Hepatocyte (in vitro differentiated cells): Measurements from ENCODE around the gene SSB.

Source experiments
- EZH2 ChIP-seq: fragments of 200-600 bp; sonication (generic); IDR thresholded peaks from 2 replicates; pipeline ENCODE4 v1.6.1; 2016; ENCODE audit warnings: antibody characterized with exemption, mild to moderate bottlenecking, borderline replicate concordance
- EZH2phosphoT487 ChIP-seq: fragments of 200-600 bp; sonication (generic); IDR thresholded peaks from one replicate; pipeline ENCODE4 v1.6.1; 2018; ENCODE audit warnings: antibody characterized with exemption, mild to moderate bottlenecking, low read depth, moderate library complexity; ENCODE audit not compliant: unreplicated experiment, severe bottlenecking
- TF ChIP-seq, protein P1 (sequence below): fragments of 200-600 bp; sonication (generic); IDR thresholded peaks from 2 replicates; pipeline ENCODE4 v1.5.1; 2016; ENCODE audit warnings: antibody characterized with exemption, mild to moderate bottlenecking; ENCODE audit not compliant: poor library complexity

DNA sequence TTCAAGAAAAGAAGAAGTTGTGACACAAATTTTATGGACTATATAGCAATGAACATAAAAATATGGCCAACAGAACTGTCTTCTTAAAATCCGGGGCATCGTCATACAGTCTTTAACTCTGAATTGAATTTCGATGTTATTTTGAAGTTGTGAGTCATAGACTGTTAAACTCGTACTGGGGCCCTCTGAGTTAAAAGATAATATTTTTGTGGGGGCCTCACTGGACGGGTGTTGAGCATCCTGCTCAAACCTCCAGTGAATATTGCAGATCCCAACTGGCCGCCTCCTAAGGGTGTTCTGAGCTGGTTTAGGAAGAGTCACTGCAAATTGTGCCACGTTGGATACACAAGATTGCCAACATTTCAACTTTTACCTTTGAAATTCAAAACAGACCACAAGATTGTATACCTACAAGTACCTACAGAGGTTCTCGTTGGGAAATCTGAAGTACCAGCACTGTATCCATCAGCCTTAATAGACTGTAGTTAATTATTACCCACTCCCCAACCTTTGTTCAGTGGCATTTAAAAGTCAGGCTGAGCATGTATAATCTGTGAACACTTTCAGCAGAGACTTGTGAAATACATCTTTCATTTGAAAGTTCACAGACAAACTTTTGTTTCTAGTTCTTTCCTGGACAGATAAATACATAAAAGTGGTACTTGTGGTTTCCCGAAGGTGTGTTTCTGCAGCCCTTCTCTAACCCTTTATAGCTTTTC is 37.3 kb upstream of the SSB start:
- TF ChIP-seq, protein P1, sequence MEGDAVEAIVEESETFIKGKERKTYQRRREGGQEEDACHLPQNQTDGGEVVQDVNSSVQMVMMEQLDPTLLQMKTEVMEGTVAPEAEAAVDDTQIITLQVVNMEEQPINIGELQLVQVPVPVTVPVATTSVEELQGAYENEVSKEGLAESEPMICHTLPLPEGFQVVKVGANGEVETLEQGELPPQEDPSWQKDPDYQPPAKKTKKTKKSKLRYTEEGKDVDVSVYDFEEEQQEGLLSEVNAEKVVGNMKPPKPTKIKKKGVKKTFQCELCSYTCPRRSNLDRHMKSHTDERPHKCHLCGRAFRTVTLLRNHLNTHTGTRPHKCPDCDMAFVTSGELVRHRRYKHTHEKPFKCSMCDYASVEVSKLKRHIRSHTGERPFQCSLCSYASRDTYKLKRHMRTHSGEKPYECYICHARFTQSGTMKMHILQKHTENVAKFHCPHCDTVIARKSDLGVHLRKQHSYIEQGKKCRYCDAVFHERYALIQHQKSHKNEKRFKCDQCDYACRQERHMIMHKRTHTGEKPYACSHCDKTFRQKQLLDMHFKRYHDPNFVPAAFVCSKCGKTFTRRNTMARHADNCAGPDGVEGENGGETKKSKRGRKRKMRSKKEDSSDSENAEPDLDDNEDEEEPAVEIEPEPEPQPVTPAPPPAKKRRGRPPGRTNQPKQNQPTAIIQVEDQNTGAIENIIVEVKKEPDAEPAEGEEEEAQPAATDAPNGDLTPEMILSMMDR, result no peak
- TF ChIP-seq EZH2phosphoT487 (no peak), EZH2 (no peak)
